HG03460 (cell line): ENCODE results near the gene NDN.

ENCODE experiments used
- ATAC-seq: cut with Tn5 transposase; IDR thresholded peaks from one replicate; pipeline ENCODE4 v1.9.1; 2021; ENCODE audit not compliant: unreplicated experiment

NDN gene

GRCh38 chr15:23644829-23645228 lies 42.3 kb downstream of the NDN start:
- no peak for ATAC-seq

GRCh38 chr15:23642413-23643044 lies 44.6 kb downstream of the NDN start:
- ATAC-seq = no peak
